NT2/D1 (cell line): ENCODE measurements around the gene GPHN.

Experiments
- DNase-seq: peaks from one replicate; pipeline ENCODE4 v3.0.0-alpha.2; 2011; ENCODE audit warnings: low read depth, low spot score
- H3K27me3 ChIP-seq: 2 replicates; pipeline ENCODE4 v1.6.0; 2011; ENCODE audit warnings: mild to moderate bottlenecking; ENCODE audit not compliant: insufficient read length, insufficient read depth
- H3K36me3 ChIP-seq: 2 replicates; pipeline ENCODE4 v1.6.1; 2011; ENCODE audit warnings: mild to moderate bottlenecking, low read length, mixed read lengths; ENCODE audit not compliant: insufficient read depth, insufficient read length
- H3K4me1 ChIP-seq: 2 replicates; pipeline ENCODE4 v1.5.1; 2011; ENCODE audit not compliant: insufficient read depth, insufficient read length
- H3K4me3 ChIP-seq: 2 replicates; pipeline ENCODE4 v1.5.1; 2011; ENCODE audit warnings: low read depth; ENCODE audit not compliant: insufficient read length
- H3K9ac ChIP-seq: 2 replicates; pipeline ENCODE4 v1.6.0; 2011; ENCODE audit warnings: low read depth; ENCODE audit not compliant: insufficient read length
- H3K9me3 ChIP-seq: 2 replicates; pipeline ENCODE4 v1.5.1; 2011; ENCODE audit warnings: mild to moderate bottlenecking, low read length; ENCODE audit not compliant: insufficient read depth
- SUZ12 ChIP-seq: IDR thresholded peaks from 2 replicates; pipeline ENCODE4 v1.6.1; 2011; ENCODE audit not compliant: insufficient read length, insufficient read depth; ENCODE audit errors: extremely low read depth
- YY1 ChIP-seq: IDR thresholded peaks from 2 replicates; pipeline ENCODE4 v1.6.1; 2011; ENCODE audit not compliant: insufficient read length, insufficient read depth
- ZNF274 ChIP-seq: IDR thresholded peaks from 2 replicates; pipeline ENCODE4 v1.6.1; 2011; ENCODE audit warnings: mild to moderate bottlenecking, low read depth, low read length

Gene GPHN

DNA sequence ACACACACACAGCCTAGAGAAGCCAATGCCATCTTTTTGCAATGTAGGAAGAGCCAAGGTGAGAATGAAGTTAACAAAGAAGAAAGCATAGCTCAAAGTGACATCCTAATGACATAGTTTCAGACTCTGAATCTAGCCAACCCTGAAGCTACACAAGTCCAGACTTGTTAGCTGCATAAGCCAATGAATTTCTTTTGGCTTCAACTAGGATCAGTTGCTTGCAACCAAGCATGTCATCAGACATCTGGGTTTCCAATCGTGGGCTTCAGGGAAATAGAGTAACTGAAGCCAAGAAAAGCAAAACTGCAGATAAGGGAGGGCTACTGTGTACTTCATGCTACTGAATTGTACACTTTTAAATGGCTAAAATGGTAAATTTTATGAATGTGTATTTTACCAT lies 4.4 kb upstream of the GPHN start:
- no peaks in the 10 kb centered on the region for H3K36me3 ChIP-seq
- H3K27me3 ChIP-seq, result no peaks in the 10 kb centered on the region
- no peak for TF ChIP-seq ZNF274
- TF ChIP-seq SUZ12, result no peak
- no peak for TF ChIP-seq YY1
- H3K4me1 ChIP-seq, result no peaks in the 10 kb centered on the region
- H3K9me3 ChIP-seq, result no peaks in the 10 kb centered on the region
- H3K9ac ChIP-seq, result no peak overlapping the region
- no peak overlapping the region for H3K4me3 ChIP-seq
- DNase-seq, result no peak

DNA sequence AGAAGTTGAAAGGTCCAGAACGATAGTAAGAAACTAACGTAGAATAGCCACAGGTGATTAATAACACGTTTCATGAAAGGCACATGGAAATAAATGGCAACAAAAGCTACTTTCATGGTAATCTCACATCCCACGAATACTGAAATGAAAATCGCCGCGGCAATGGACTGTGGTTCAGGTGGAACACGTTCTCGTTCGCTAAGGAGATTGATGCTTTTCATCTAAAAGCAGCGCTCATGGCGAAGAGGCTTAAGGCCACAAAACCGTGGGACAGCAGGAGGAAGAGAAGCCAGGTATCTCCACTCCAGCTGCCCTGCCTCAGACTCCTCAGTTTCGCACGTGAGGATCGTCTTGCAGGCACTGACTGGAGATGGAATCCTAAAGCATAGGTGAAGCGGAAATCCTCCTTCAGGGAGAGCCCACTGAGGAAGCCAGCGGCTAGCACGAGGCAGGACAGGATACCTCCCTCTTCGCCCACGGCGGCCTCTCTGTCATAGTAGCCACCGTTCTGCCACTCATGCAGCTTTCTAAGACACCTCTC lies 696 bp upstream of the GPHN start:
- Histone ChIP-seq H3K4me3 (peak overlapping the region; percentile 76), H3K4me1 (no peaks in the 10 kb centered on the region), H3K9me3 (no peaks in the 10 kb centered on the region), H3K36me3 (no peaks in the 10 kb centered on the region), H3K9ac (peak overlapping the region; percentile 85), H3K27me3 (peaks cover 26% of the 10 kb centered on the region)
- DNase-seq, result peak; percentile 5
- TF ChIP-seq ZNF274 (no peak), YY1 (no peak), SUZ12 (no peak)

DNA sequence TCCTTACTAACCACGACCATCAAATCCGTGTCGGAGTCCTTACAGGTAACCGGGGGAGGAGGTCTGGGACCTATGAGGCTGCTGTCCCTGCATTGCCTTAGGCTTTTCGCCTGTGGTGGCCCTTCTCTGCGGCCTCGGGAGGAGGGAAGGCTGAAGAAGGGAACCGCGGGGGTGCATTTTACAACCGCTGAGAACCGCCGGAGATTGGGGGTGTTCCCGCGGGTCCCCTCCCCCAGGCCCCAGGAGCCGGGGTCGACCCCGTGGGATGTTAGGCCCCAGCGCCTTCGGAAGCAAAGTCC lies 549 bp downstream of the GPHN start:
- TF ChIP-seq YY1 (peak; percentile 40), ZNF274 (no peak)
- no peaks in the 10 kb centered on the region for H3K4me1 ChIP-seq
- H3K9ac ChIP-seq, result peak overlapping the region; percentile 91
- no peak for DNase-seq
- peak overlapping the region; percentile 76 for H3K4me3 ChIP-seq
- H3K9me3 ChIP-seq, result no peaks in the 10 kb centered on the region
- no peaks in the 10 kb centered on the region for H3K36me3 ChIP-seq
- H3K27me3 ChIP-seq, result peaks cover 26% of the 10 kb centered on the region

DNA sequence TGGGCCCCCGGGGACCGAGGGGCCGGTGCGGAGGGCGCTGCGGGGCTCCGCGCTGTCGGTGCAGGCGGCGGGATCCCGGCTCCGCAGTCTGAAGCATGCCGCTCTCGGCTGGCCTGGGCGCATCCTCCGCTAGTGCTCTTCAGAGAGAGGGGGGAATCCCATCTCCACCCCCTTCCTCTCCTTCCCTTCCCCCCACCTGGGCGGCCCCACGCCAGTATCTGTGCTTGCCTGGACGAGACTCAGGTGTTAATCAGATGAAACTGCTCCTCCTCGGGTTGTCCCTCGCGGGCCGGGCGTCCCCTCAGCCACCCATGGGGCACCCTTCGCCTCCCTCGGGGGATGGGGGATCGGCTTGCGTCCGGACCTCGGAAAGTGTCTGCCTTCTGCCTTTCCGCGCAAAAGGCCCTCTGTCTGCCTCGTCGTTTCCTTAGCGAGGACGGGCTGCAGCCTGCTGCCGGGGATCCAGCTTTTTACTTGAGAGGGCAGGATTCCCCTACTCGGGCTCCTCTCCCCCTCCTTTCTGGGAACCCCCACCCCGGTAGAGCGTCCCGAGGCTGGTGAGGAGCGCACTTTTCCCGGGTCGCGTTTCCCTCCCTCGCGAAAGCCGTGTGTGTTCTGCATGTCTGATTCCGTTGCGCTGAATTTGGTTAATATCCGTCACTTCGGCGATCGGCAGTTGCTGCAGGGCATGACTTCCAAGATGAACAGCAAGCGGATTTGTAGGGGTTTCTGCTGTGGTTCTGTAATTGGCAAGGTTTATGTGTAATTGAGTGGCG lies 1.1 kb downstream of the GPHN start:
- H3K4me3 ChIP-seq, result peak overlapping the region; percentile 76
- H3K9ac ChIP-seq, result peak overlapping the region; percentile 91
- peaks cover 26% of the 10 kb centered on the region for H3K27me3 ChIP-seq
- no peaks in the 10 kb centered on the region for H3K36me3 ChIP-seq
- TF ChIP-seq ZNF274 (no peak), YY1 (no peak), SUZ12 (no peak)
- DNase-seq, result no peak
- H3K9me3 ChIP-seq, result no peaks in the 10 kb centered on the region
- no peaks in the 10 kb centered on the region for H3K4me1 ChIP-seq

DNA sequence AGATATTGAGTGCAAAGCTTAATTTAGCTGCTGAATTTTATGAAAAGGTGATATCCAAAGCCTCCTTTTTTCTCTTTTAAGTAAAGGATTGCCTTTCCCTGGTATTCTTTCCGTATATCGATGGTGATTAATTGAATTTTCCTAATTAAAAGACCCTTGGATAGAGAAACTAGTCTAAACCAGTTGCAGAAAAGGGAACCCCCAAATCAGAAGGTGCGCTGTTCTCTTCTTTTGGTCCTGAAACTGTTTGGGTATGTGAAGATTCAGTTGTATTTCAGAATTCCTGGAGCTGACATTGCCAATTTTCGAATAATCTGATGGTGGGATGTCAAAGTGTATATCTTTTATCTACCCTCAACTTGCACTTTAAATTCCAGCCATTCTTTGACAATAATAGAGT lies 1.9 kb downstream of the GPHN start:
- no peak overlapping the region for H3K9ac ChIP-seq
- H3K4me1 ChIP-seq, result no peaks in the 10 kb centered on the region
- no peak for DNase-seq
- H3K4me3 ChIP-seq, result no peak overlapping the region
- H3K9me3 ChIP-seq, result no peaks in the 10 kb centered on the region
- peaks cover 26% of the 10 kb centered on the region for H3K27me3 ChIP-seq
- no peak for TF ChIP-seq YY1
- TF ChIP-seq ZNF274, result no peak
- TF ChIP-seq SUZ12, result no peak
- no peaks in the 10 kb centered on the region for H3K36me3 ChIP-seq

DNA sequence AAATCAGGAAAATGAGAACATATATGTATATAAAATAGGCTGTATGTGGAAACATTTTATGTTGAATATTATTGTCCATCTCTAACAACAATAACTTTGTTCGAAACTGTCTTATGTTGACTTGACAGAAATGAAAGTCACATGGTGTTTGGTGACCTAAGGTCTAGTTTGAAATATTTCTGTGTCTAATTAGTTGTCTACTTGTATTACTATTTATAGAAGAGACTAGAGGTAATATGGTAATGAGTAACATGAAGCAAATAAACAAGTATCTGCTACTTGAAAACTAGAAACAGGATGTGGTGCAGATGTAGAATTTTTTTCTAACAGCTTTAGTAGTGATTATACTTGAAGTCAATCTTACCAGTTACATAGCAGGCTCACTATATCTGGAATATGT lies 3.9 kb downstream of the GPHN start:
- TF ChIP-seq SUZ12 (no peak), ZNF274 (no peak)
- no peak for DNase-seq
- Histone ChIP-seq H3K27me3 (peaks cover 26% of the 10 kb centered on the region), H3K36me3 (no peaks in the 10 kb centered on the region), H3K4me3 (no peak overlapping the region), H3K4me1 (no peaks in the 10 kb centered on the region), H3K9me3 (no peaks in the 10 kb centered on the region), H3K9ac (no peak overlapping the region)

DNA sequence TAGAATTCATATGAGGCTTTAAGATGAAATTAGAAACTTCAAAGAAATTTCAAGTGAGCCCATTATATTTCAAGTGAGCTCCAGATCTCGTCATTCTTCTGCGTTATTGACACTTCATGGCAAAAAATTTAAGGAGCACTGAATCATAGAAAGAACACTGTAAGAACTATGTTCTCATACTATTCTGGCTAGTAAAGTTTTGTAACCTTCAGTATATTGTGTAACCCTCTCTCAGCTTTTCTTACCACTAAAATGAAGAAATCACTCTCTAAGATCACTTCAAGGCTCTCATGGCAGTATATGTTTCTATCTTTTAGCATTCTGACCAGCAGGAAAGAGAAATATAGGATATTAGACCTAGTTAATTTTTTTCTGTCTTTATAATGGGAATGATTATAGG lies 6.3 kb downstream of the GPHN start:
- no peaks in the 10 kb centered on the region for H3K9me3 ChIP-seq
- DNase-seq, result no peak
- no peaks in the 10 kb centered on the region for H3K4me1 ChIP-seq
- TF ChIP-seq ZNF274, result no peak
- TF ChIP-seq YY1, result no peak
- TF ChIP-seq SUZ12, result no peak
- peaks cover 21% of the 10 kb centered on the region for H3K27me3 ChIP-seq
- no peak overlapping the region for H3K9ac ChIP-seq
- H3K36me3 ChIP-seq, result no peaks in the 10 kb centered on the region
- no peak overlapping the region for H3K4me3 ChIP-seq

DNA sequence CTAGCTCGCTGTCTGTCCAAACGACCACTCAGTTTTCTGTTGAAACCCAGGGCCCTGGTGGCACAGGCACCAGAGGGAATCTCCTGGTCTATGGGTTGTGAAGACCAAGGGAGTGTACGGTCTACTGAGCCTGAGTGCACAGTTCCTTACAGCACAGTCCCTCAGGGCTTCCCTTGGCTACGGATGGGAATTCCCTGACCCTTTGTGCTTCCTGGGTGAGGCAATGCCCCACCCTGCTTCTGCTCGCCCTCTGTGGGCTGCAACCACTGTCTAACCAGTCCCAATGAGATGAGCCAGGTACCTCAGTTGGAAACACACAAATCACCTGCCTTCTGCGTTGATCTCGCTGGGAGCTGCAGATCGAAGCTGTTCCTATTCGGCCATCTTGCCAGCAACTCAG lies 22.6 kb downstream of the GPHN start:
- no peaks in the 10 kb centered on the region for H3K4me1 ChIP-seq
- no peaks in the 10 kb centered on the region for H3K36me3 ChIP-seq
- no peak overlapping the region for H3K4me3 ChIP-seq
- TF ChIP-seq YY1 (no peak), SUZ12 (no peak), ZNF274 (no peak)
- no peak overlapping the region for H3K9ac ChIP-seq
- no peaks in the 10 kb centered on the region for H3K9me3 ChIP-seq
- no peaks in the 10 kb centered on the region for H3K27me3 ChIP-seq
- DNase-seq, result no peak
